K562 (cell line): ENCODE measurements around the gene PTP4A2. TPM values are rescaled to one million over a fixed set of nuclear protein-coding genes. Genes with fewer than 3 reads are reported as not detected.
A peak's percentile ranks its signal among the peaks of the same experiment; 100 is the strongest.

Experiments used
- ATF7 ChIP-seq: fragments of 450-650 bp; IDR thresholded peaks from 2 replicates; pipeline ENCODE4 v1.7.1; 2014; ENCODE audit warnings: mild to moderate bottlenecking, moderate library complexity
- CBX5 ChIP-seq: IDR thresholded peaks from 2 replicates; pipeline ENCODE4 v1.6.1; 2014; ENCODE audit warnings: low read depth, borderline replicate concordance
- CEBPB ChIP-seq: fragments of 450-650 bp; IDR thresholded peaks from 2 replicates; pipeline ENCODE4 v1.6.1; 2016; ENCODE audit warnings: missing genetic modification characterization, missing compliant biosample characterization
- E2F1 ChIP-seq: sonication (generic); formaldehyde crosslinking; IDR thresholded peaks from 2 replicates; pipeline ENCODE4 v1.8.1; 2023; ENCODE audit warnings: mild to moderate bottlenecking, missing genetic modification reagents, moderate library complexity
- EP300 ChIP-seq: IDR thresholded peaks from 2 replicates; pipeline ENCODE4 v1.6.1; 2012; ENCODE audit warnings: low read length, improper control_type of control experiment
- MAFG ChIP-seq: fragments of 450-650 bp; conservative IDR thresholded peaks from 2 replicates; pipeline ENCODE4 v1.6.1; 2016; ENCODE audit warnings: missing genetic modification characterization, missing compliant biosample characterization
- MAZ ChIP-seq, 2 experiments: fragments of 450-650 bp in 1 of 2; sonication (generic) in 1 of 2; formaldehyde crosslinking; IDR thresholded peaks in 1 of 2; conservative IDR thresholded peaks in 1 of 2; 2 replicates each; pipeline versions ENCODE4 v1.4.0 to v1.5.0; 2020; ENCODE audit warnings: mild to moderate bottlenecking in 1 of 2, missing genetic modification reagents in 1 of 2
- SNAPC5 ChIP-seq: fragments of 250-450 bp; sonication (Bioruptor Pico); IDR thresholded peaks from 2 replicates; pipeline ENCODE4 v1.8.0; 2021; ENCODE audit warnings: moderate library complexity, mild to moderate bottlenecking, inconsistent platforms
- SREBF1 ChIP-seq: fragments of 150-350 bp; IDR thresholded peaks from 2 replicates; pipeline ENCODE4 v1.6.1; 2014; ENCODE audit warnings: antibody characterized with exemption, low read depth, low read length, borderline replicate concordance
- ZBTB33 ChIP-seq: sonication (generic); formaldehyde crosslinking; IDR thresholded peaks from 2 replicates; pipeline ENCODE4 v1.8.1; 2023; ENCODE audit warnings: mild to moderate bottlenecking, missing genetic modification reagents
- ZKSCAN1 ChIP-seq: fragments of 150-350 bp; IDR thresholded peaks from 2 replicates; pipeline ENCODE4 v1.6.1; 2016; ENCODE audit warnings: low read depth, low read length
- polyA plus RNA-seq, 8 experiments: library from polyadenylated mRNA; depleted of rRNA in 4 of 8; stranded (reverse) in 5 of 8; unstranded in 3 of 8; fragments of >200 nt; fragmentation: Nextera tagmentation in 2 of 8; fragmentation: Illumina TruSeq in 1 of 8; extraction: Ambion mirVana in 2 of 8; extraction: Trizol in 1 of 8; gene quantifications; 2 replicates each; pipeline versions ENCODE4 v1.2.1 to v1.2.3, GENCODE V29; 2011 to 2014; ENCODE audit warnings: inconsistent platforms in 1 of 8, missing spikeins in 1 of 8
- total RNA-seq, 7 experiments: library from RNA; depleted of rRNA in 6 of 7; stranded (reverse); fragments of >200 nt in 6 of 7; fragmentation: Illumina TruSeq in 2 of 7; extraction: Trizol in 2 of 7; gene quantifications; 2 replicates each; pipeline versions ENCODE4 v1.2.1 to v1.2.3, GENCODE V29; 2011 to 2021; ENCODE audit warnings: low replicate concordance in 1 of 7
- TF ChIP-seq, protein P1 (sequence below): fragments of 450-650 bp; conservative IDR thresholded peaks from 2 replicates; pipeline ENCODE4 v1.6.1; 2016; ENCODE audit warnings: missing genetic modification characterization, low read depth, mild to moderate bottlenecking, missing compliant biosample characterization, moderate library complexity
- TF ChIP-seq, protein P2 (sequence below), 2 experiments: fragments of 450-650 bp; IDR thresholded peaks; 2 replicates each; pipeline ENCODE4 v1.6.1; 2016; ENCODE audit warnings: mild to moderate bottlenecking in 2 of 2, borderline replicate concordance in 1 of 2, low read depth in 1 of 2, moderate library complexity in 1 of 2

The PTP4A2 gene
- total and polyA plus RNA-seq, 9 of the 15 experiments (the other 6 are each of a cell fraction or from before 2014, with no cell fraction given): 197 to 870 (median 480) TPM

DNA sequence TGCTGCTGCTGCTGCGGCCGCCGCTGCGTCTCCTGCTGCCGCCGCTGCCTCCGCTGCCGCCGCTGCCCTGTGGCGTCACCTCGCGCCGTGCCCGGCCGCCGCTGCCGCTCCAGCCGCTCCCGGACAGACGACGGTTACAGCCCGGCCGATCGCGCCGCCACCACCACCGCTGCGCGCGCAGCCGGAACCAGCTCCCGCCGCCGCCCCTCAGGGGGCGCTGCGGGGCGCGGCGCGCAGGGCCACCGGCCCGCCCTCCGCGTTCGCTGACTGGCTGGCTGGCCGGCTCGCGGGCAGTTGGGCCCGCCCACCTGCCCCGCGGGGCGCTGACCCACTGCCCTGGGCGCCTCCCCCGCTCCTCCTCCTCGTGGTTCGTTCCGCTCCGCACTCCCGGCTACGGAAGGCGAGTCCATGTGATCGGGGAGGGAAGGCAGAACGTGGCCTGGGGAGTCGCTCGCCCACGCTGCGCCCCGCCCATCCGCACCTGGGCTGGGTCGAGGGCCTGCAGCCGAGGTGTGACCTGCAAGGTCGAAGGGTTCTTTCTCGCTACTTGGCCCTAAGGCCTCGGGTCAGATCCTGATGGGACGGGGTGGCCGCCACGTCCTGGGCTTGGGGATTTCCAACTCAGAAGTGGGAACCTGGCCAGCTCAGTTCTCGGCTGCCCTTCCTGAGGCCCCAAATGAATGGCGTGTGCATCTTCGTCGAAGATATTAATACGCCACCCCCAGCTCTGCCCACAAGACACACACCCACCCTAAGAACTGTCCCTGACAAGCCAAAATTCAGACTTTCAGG, at the start of gene PTP4A2 (continued):
- TF ChIP-seq ZBTB33: peak; percentile 72
- peak; percentile 98 for TF ChIP-seq SREBF1
- TF ChIP-seq CEBPB (tag): no peak
- no peak for TF ChIP-seq SNAPC5 (CRISPR knock-in tag)
- TF ChIP-seq, protein P1, sequence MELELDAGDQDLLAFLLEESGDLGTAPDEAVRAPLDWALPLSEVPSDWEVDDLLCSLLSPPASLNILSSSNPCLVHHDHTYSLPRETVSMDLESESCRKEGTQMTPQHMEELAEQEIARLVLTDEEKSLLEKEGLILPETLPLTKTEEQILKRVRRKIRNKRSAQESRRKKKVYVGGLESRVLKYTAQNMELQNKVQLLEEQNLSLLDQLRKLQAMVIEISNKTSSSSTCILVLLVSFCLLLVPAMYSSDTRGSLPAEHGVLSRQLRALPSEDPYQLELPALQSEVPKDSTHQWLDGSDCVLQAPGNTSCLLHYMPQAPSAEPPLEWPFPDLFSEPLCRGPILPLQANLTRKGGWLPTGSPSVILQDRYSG: 0 out of 2 replicates have a peak, but pooled peaks have one; percentile 63
- 0 out of 2 replicates have a peak, but pooled peaks have one; percentile 4 for TF ChIP-seq MAFG (tag)
- peak; percentile 72; the same call in 1 of the 2 replicates for TF ChIP-seq EP300
- peak; percentile 98 to 99 for TF ChIP-seq MAZ (CRISPR knock-in tag; conservative IDR thresholded peaks at IDR 0.05 in 1 of 2, IDR thresholded peaks at IDR 0.05 in 1 of 2)
- peak; percentile 100 for TF ChIP-seq ATF7
- peak; percentile 73 for TF ChIP-seq E2F1 (CRISPR knock-in tag)
- peak; percentile 69; the same call in 1 of the 2 replicates for TF ChIP-seq CBX5
- TF ChIP-seq, protein P2, sequence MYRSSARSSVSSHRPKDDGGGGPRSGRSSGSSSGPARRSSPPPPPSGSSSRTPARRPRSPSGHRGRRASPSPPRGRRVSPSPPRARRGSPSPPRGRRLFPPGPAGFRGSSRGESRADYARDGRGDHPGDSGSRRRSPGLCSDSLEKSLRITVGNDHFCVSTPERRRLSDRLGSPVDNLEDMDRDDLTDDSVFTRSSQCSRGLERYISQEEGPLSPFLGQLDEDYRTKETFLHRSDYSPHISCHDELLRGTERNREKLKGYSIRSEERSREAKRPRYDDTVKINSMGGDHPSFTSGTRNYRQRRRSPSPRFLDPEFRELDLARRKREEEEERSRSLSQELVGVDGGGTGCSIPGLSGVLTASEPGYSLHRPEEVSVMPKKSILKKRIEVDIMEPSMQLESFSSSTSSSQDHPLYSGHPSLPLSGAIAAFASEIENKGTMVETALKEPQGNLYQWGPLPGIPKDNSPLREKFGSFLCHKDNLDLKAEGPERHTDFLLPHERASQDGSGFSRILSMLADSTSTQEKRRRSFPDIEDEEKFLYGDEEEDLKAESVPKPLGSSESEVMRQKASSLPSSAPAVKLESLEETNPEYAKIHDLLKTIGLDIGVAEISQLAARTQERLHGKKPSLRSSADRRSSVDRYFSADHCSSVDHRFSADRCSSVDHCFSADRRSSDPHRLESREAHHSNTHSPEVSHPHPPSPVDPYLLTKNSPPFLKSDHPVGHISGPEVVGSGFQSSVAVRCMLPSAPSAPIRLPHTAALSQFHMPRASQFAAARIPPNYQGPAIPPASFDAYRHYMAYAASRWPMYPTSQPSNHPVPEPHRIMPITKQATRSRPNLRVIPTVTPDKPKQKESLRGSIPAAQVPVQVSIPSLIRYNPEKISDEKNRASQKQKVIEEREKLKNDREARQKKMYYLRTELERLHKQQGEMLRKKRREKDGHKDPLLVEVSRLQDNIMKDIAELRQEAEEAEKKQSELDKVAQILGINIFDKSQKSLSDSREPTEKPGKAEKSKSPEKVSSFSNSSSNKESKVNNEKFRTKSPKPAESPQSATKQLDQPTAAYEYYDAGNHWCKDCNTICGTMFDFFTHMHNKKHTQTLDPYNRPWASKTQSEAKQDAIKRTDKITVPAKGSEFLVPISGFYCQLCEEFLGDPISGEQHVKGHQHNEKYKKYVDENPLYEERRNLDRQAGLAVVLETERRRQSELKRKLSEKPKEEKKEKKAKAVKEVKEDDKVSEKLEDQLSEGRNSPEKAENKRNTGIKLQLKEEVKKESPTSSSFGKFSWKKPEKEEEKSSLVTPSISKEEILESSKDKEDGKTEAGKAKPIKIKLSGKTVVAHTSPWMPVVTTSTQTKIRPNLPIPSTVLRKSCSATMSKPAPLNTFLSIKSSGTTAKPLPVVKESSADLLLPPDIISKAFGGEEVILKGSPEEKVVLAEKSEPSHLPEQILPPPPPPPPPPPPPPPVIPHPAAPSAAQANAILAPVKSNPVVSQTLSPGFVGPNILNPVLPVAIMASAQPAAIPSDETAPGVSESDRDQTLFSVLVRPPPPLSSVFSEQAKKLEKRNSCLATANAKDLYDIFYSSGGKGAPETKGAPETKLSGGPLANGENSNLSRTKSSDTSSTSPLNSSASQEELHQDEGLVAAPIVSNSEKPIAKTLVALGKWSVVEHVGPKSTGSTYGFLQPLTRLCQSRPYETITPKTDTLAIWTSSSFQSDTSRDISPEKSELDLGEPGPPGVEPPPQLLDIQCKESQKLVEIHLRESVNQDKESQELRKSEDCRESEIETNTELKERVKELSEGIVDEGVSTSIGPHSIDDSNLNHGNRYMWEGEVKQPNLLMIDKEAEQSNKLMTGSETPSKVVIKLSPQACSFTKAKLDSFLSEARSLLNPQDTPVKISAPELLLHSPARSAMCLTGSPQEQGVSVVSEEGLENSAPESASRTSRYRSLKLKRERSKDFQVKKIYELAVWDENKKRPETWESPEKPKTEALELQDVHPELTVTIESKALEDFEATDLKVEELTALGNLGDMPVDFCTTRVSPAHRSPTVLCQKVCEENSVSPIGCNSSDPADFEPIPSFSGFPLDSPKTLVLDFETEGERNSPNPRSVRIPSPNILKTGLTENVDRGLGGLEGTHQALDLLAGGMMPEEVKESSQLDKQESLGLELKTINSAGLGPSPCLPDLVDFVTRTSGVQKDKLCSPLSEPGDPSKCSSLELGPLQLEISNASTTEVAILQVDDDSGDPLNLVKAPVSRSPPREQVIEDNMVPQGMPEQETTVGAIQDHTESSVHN (IDR thresholded peaks at IDR 0.05; ENCODE audit: borderline replicate concordance in 1 of 2, low read depth in 1 of 2): no peak
- TF ChIP-seq ZKSCAN1: peak; percentile 58; the same call in 1 of the 2 replicates
